Spleen (tissue), 11 donors: Measurements from ENCODE around the gene SLC8A3. TPM values are rescaled to one million over a fixed set of nuclear protein-coding genes. Genes with fewer than 3 reads are reported as not detected.

Experiments
- DNase-seq: peaks from one replicate; pipeline ENCODE4 v3.0.0-alpha.2; 2020
- H3K27ac ChIP-seq, 8 donors: fragments of 200-600 bp; sonication (generic) in 7 of 8; 1 replicate in 4 of 8; 2 replicates in 4 of 8; pipeline versions ENCODE4 v1.5.0 to v1.8.0; 2016 to 2021; ENCODE audit warnings: inconsistent platforms in 4 of 8, mild to moderate bottlenecking in 4 of 8, moderate library complexity in 1 of 8
- H3K27me3 ChIP-seq, 7 donors: fragments of 200-600 bp; sonication (generic) in 6 of 7; replicated peaks in 1 of 7; 1 replicate in 4 of 7; 2 replicates in 3 of 7; pipeline versions ENCODE4 v1.5.0 to v1.8.0; 2016 to 2021; ENCODE audit warnings: inconsistent platforms in 3 of 7, mild to moderate bottlenecking in 1 of 7
- H3K36me3 ChIP-seq, 6 donors: fragments of 200-600 bp; sonication (generic) in 5 of 6; 1 replicate in 4 of 6; 2 replicates in 2 of 6; pipeline versions ENCODE4 v1.5.0 to v1.8.0; 2016 to 2021; ENCODE audit warnings: inconsistent platforms in 2 of 6
- H3K4me1 ChIP-seq, 6 donors: fragments of 200-600 bp; sonication (generic) in 5 of 6; 1 replicate in 3 of 6; 2 replicates in 3 of 6; pipeline versions ENCODE4 v1.5.0 to v1.8.0; 2016 to 2021; ENCODE audit warnings: inconsistent platforms in 3 of 6
- H3K4me3 ChIP-seq, 8 donors: fragments of 200-600 bp; sonication (generic) in 7 of 8; 1 replicate in 4 of 8; 2 replicates in 4 of 8; pipeline versions ENCODE4 v1.5.0 to v1.8.0; 2016 to 2021; ENCODE audit warnings: inconsistent platforms in 4 of 8, mild to moderate bottlenecking in 4 of 8, moderate library complexity in 2 of 8
- H3K9me3 ChIP-seq, 8 donors: fragments of 200-600 bp; sonication (generic) in 7 of 8; 1 replicate in 4 of 8; 2 replicates in 4 of 8; pipeline versions ENCODE4 v1.5.0 to v1.8.0; 2016 to 2021; ENCODE audit warnings: inconsistent platforms in 4 of 8
- POLR2A ChIP-seq, 3 donors: fragments of 450-650 bp; IDR thresholded peaks; one replicate each; pipeline ENCODE4 v1.5.1; 2017; ENCODE audit warnings: antibody characterized with exemption in 3 of 3, mild to moderate bottlenecking in 1 of 3
- POLR2AphosphoS5 ChIP-seq, 3 donors: sonication (generic); formaldehyde crosslinking; IDR thresholded peaks; one replicate each; pipeline ENCODE4 v1.5.1; 2017; ENCODE audit warnings: antibody characterized with exemption in 3 of 3
- WGBS, 5 donors: extraction: QIAGEN DNeasy Blood & Tissue Kit in 3 of 5; methylation state at CpG; one replicate each; pipeline versions ENCODE4 v1.1.5 to v1.1.7; 2013 to 2018; 5-methylcytosine and 5-hydroxymethylcytosine counted together
- intact Hi-C: fragments of 100-400 bp; cut with DNase I; formaldehyde crosslinking; loops from one replicate; pipeline ENCODE4 v1.15.0; 2023; ENCODE audit warnings: low total_unique reads
- polyA plus RNA-seq, 3 donors: library from polyadenylated mRNA; stranded (reverse); fragments of 200-250 nt; gene quantifications; one replicate each; pipeline ENCODE4 v1.2.1, GENCODE V29; 2013
- total RNA-seq, 7 donors: library from RNA; depleted of rRNA in 3 of 7; stranded (reverse); fragments of >200 nt in 3 of 7; fragmentation: NEBNext Ultra II Directional in 4 of 7; extraction: Animal tissue kit (Norgen Biotek cat#: 25700) in 4 of 7; gene quantifications; one replicate each; pipeline versions ENCODE4 v1.1.0 to v1.2.1, GENCODE V29; 2016 to 2021
- TF ChIP-seq, protein P1 (sequence below), 11 experiments: fragments of 200-600 bp in 7 of 11; fragments of 450-650 bp in 4 of 11; sonication (generic) in 4 of 11; IDR thresholded peaks in 8 of 11; conservative IDR thresholded peaks in 3 of 11; 1 replicate in 7 of 11; 2 replicates in 4 of 11; pipeline versions ENCODE4 v1.4.0 to v1.8.0; 2016 to 2021; ENCODE audit warnings: antibody characterized with exemption in 11 of 11, inconsistent platforms in 4 of 11, mild to moderate bottlenecking in 1 of 11
- donor health status: healthy with polysubstance abuse.
- donor health status: DM: no; HTN: no; CAD: no; lungs with moderate emphysema.
- donor health status: DM: no; HTN: no; CAD: no.
- donor health status: Bipolar disorder and iron deficiency.
- donor health status: healthy.
- donor health status: DM: no; HTN: no; CAD: no.
- donor health status: DM: yes; HTN: yes; CAD: no.

SLC8A3 gene
- total and polyA plus RNA-seq, 10 donors: 0.19 to 0.52 (median 0.33) TPM; not detected in 3

- TF ChIP-seq POLR2AphosphoS5 (IDR thresholded peaks at IDR 0.05): no peak
- TF ChIP-seq POLR2A (IDR thresholded peaks at IDR 0.05): no peak
- TF ChIP-seq, protein P1, sequence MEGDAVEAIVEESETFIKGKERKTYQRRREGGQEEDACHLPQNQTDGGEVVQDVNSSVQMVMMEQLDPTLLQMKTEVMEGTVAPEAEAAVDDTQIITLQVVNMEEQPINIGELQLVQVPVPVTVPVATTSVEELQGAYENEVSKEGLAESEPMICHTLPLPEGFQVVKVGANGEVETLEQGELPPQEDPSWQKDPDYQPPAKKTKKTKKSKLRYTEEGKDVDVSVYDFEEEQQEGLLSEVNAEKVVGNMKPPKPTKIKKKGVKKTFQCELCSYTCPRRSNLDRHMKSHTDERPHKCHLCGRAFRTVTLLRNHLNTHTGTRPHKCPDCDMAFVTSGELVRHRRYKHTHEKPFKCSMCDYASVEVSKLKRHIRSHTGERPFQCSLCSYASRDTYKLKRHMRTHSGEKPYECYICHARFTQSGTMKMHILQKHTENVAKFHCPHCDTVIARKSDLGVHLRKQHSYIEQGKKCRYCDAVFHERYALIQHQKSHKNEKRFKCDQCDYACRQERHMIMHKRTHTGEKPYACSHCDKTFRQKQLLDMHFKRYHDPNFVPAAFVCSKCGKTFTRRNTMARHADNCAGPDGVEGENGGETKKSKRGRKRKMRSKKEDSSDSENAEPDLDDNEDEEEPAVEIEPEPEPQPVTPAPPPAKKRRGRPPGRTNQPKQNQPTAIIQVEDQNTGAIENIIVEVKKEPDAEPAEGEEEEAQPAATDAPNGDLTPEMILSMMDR (IDR thresholded peaks at IDR 0.05 in 8 of 11, conservative IDR thresholded peaks at IDR 0.05 in 3 of 11): no peak
- WGBS, 5 donors: 21 to 38% (median 25%) methylated on average over 3 of the region's 3 CpGs
- no peaks in the 10 kb centered on the region for H3K36me3 ChIP-seq
- H3K4me3 ChIP-seq: no peak overlapping the region
- DNase-seq: no peak
- no peaks in the 10 kb centered on the region for H3K4me1 ChIP-seq
- H3K27ac ChIP-seq: no peak overlapping the region
- intact Hi-C loops: no loop called here
- no peaks in the 10 kb centered on the region for H3K9me3 ChIP-seq
- peaks cover 0 to 13% (median 0%) of the 10 kb centered on the region in 7 donors for H3K27me3 ChIP-seq
Measured at GRCh38 chr14:70213721-70214282, 25.1 kb upstream of the SLC8A3 start.

DNA sequence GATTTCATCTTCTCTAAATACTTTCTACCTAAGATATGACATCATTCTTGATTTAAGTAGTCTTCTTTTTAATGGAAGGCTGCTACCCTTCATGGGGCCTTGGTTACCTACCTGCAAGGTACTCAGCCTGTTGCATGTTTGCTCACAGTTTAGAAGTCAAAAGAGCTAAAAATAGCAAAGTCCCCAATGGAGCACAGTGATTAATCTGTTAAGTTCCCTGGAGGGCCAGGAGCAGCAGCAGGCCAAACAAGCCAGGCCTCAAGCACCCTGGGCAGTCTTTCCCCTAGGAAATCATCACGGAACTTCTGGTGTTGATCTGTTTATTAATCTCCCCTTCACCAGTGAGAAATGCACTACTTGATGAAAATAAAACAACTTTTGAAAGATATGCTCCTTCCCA lies 24.0 kb upstream of the SLC8A3 start:
- H3K4me1 ChIP-seq: no peaks in the 10 kb centered on the region
- peaks cover 0 to 14% (median 0%) of the 10 kb centered on the region in 7 donors for H3K27me3 ChIP-seq
- intact Hi-C loops: no loop called here
- DNase-seq: no peak
- H3K9me3 ChIP-seq: no peaks in the 10 kb centered on the region
- TF ChIP-seq POLR2AphosphoS5 (IDR thresholded peaks at IDR 0.05) (no peak), POLR2A (IDR thresholded peaks at IDR 0.05) (no peak)
- TF ChIP-seq, protein P1 (IDR thresholded peaks at IDR 0.05 in 8 of 11, conservative IDR thresholded peaks at IDR 0.05 in 3 of 11): no peak
- H3K4me3 ChIP-seq: no peak overlapping the region
- no peak overlapping the region for H3K27ac ChIP-seq
- no peaks in the 10 kb centered on the region for H3K36me3 ChIP-seq
- 53 to 95% (median 81%) methylated on average over 1 of the region's 1 CpG for WGBS, 5 donors

DNA sequence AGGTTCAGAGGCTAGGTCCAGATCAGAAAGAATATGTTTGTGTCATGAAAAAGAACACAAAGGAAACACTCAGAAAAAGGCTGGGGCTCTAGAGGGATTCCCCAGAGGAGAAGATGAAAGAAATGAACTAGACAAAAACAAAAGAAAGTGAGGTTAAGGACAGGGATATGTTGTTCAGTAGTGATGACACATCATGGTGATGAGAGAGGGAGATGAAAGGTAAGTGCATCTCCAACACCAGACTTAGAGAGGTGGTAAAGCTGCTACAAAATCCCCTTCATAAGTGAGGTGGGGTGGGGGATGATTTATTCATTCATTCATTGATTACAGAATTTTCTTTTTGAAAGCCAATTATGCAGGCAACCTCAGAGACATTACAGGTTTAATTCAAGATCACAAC lies 19.6 kb upstream of the SLC8A3 start:
- Histone ChIP-seq H3K27ac (no peak overlapping the region), H3K27me3 (peaks cover 0 to 36% (median 4%) of the 10 kb centered on the region in 7 donors), H3K4me1 (no peaks in the 10 kb centered on the region), H3K9me3 (no peaks in the 10 kb centered on the region), H3K4me3 (no peak overlapping the region), H3K36me3 (no peaks in the 10 kb centered on the region)
- intact Hi-C loops: no loop called here
- DNase-seq: no peak
- TF ChIP-seq, protein P1 (IDR thresholded peaks at IDR 0.05 in 8 of 11, conservative IDR thresholded peaks at IDR 0.05 in 3 of 11): no peak
- no peak for TF ChIP-seq POLR2A (IDR thresholded peaks at IDR 0.05)
- no peak for TF ChIP-seq POLR2AphosphoS5 (IDR thresholded peaks at IDR 0.05)

DNA sequence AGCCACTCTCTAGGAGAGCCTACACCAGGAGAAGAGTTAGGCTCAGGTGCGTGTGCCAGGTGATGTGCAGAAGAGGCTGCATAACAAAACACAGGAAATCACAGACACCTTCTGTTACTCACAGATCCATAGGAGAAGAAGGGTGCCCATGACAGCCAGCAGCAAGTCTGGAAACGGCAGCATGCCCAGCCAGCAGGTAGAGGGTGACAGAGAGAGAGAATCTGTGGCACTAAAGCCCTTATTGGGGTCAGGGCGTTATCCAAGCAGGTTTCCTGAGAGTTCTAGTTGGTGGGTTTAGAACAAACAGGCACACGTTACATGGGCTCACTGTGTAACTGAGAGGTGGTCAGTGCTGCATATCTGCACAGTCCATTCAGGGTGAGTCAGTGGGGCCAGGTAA lies 14.9 kb upstream of the SLC8A3 start:
- H3K9me3 ChIP-seq: no peaks in the 10 kb centered on the region
- intact Hi-C loops: no loop called here
- TF ChIP-seq POLR2A (IDR thresholded peaks at IDR 0.05): no peak
- no peak for TF ChIP-seq POLR2AphosphoS5 (IDR thresholded peaks at IDR 0.05)
- TF ChIP-seq, protein P1 (IDR thresholded peaks at IDR 0.05 in 8 of 11, conservative IDR thresholded peaks at IDR 0.05 in 3 of 11): no peak
- 71 to 91% (median 84%) methylated on average over 4 of the region's 4 CpGs for WGBS, 5 donors
- no peak overlapping the region for H3K27ac ChIP-seq
- H3K36me3 ChIP-seq: no peaks in the 10 kb centered on the region
- DNase-seq: no peak
- H3K4me1 ChIP-seq: no peaks in the 10 kb centered on the region
- H3K27me3 ChIP-seq: peaks cover 0 to 58% (median 4%) of the 10 kb centered on the region in 7 donors
- no peak overlapping the region for H3K4me3 ChIP-seq
